ENCODE results near the gene HYKK. TPM values are rescaled to one million over a fixed set of nuclear protein-coding genes. Genes with fewer than 3 reads are reported as not detected.
"Not testable (repeated sequence)": the region's sequence is repeated elsewhere in the genome, so short reads cannot be mapped to it uniquely, and the experiment has no call there.

The HYKK gene
- total and polyA plus RNA-seq, 7 experiments from 2014 or later, result 1.4 to 10.1 (median 6.2) TPM

DNA sequence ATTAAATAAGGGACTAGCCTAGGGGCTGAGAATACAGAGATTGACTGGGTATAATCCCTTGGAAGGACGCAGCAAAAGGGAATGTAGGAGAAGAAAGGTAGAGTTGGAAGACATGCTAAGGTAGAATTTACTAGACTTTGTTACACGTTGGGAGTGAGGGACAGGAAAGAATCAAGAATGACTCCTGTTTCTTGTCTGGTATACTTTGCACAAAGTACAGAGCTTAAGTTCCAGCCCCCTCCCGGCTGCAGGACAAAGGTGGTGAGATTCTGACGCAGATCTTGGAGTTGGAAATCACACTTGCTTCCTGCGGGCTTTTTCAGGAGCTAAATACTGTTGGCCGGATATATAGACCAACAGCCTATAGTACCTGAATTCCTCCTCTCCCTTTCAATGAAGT, 895 bp downstream of the HYKK start:
- H3K27ac ChIP-seq (ENCODE audit: low read depth, low read length), result peak overlapping the region; percentile 53
- Mint-ChIP-seq H3K9me3 (peaks cover 0 to 2% (median 0%) of the 10 kb centered on the region in 11 donors), H3K4me3 (peak overlapping the region; percentile 84 to 99 (median 93)), H3K36me3 (peaks cover 0 to under 1% (median 0%) of the 10 kb centered on the region in 5 donors), H3K27me3 (peaks cover 0 to 16% (median 0%) of the 10 kb centered on the region in 5 donors), H3K4me1 (peaks cover 9 to 44% (median 31%) of the 10 kb centered on the region in 7 donors), H3K27ac (peak overlapping the region in 8 of 9 donors; percentile 54 to 86 (median 72))
- H3K4me1 ChIP-seq (ENCODE audit: control insufficient read depth in 2 of 2, insufficient read depth in 2 of 2, low read length in 2 of 2), result peaks cover 0 to 12% of the 10 kb centered on the region in 2 donors
- H3K9me3 ChIP-seq (ENCODE audit: control insufficient read depth in 2 of 3, low read length in 3 of 3), result no peaks in the 10 kb centered on the region
- H3K36me3 ChIP-seq (ENCODE audit: control insufficient read depth in 2 of 3, insufficient read depth in 3 of 3, low read length in 3 of 3), result no peaks in the 10 kb centered on the region
- no peaks in the 10 kb centered on the region for H3K27me3 ChIP-seq (ENCODE audit: control insufficient read depth in 2 of 2, insufficient read depth in 2 of 2, low read length in 2 of 2)
- ChIA-PET CTCF (no interaction called here), POLR2A (interaction anchor here (0.7 to 3.4 kb wide), 3 partner anchors 32 to 251 kb away, joined by 3 to 20 read pairs (median 8); partner anchors contain the start of genes IREB2 and PSMA4)
- ATAC-seq, result no peak
- DNase-seq, result no peak
- intact Hi-C loops (cut with micrococcal nuclease), result no loop called here
- peak overlapping the region; percentile 70 for H3K4me3 ChIP-seq (ENCODE audit: low read length)

DNA sequence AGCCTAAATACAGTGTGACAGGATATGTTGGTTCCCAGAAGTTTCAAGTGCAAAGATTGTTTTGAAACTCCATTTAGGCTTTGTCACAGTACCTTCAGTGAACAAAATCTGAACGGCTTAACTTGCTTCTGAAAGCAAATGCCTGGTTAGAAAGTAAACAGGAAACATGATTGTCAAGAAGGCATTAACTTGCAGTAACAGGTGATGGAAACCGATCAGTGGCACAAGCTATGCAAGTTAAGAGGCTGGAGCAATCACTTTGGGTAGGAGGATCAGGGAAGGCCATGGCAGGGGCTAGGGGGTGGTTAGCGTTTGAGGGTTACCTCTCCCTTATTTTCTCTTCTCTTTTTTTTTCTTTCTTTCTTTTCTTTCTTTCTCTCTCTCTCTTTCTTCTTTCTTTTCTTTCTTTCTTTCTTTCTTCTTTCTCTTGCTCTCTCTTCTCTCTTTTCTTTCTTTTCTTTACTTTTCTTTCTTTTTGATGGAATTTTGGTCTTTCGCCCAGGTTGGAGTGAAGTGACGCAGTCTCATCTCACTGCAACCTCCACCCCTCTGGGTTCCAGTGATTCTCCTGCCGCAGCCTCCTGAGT, 2.4 kb downstream of the HYKK start:
- peaks cover 0 to 16% (median 0%) of the 10 kb centered on the region in 5 donors for H3K27me3 Mint-ChIP-seq
- POLR2A ChIA-PET, result interaction anchor here (0.9 to 3.4 kb wide), 3 partner anchors 30 to 72 kb away, joined by 3 to 20 read pairs (median 8); partner anchors contain the start of genes IREB2 and PSMA4
- H3K27me3 ChIP-seq (ENCODE audit: control insufficient read depth in 2 of 2, insufficient read depth in 2 of 2, low read length in 2 of 2), result no peaks in the 10 kb centered on the region
- ATAC-seq, result no peak
- peak in 5 of 9 donors; percentile 6 to 27 (median 17) for DNase-seq
- H3K9me3 ChIP-seq (ENCODE audit: control insufficient read depth in 2 of 3, low read length in 3 of 3), result no peaks in the 10 kb centered on the region
- no peaks in the 10 kb centered on the region for H3K36me3 ChIP-seq (ENCODE audit: control insufficient read depth in 2 of 3, insufficient read depth in 3 of 3, low read length in 3 of 3)
- H3K27ac ChIP-seq (ENCODE audit: low read depth, low read length), result peak overlapping the region; percentile 11
- peaks cover 0 to 12% of the 10 kb centered on the region in 2 donors for H3K4me1 ChIP-seq (ENCODE audit: control insufficient read depth in 2 of 2, insufficient read depth in 2 of 2, low read length in 2 of 2)
- H3K36me3 Mint-ChIP-seq, result peaks cover 0 to 4% (median 0%) of the 10 kb centered on the region in 5 donors
- intact Hi-C loops (cut with micrococcal nuclease), result no loop called here
- H3K9me3 Mint-ChIP-seq, result no peaks in the 10 kb centered on the region
- CTCF ChIA-PET, result interaction anchor here (0.6 kb wide), 1 partner anchor 9 kb away, joined by 3 read pairs; no protein-coding TSS in a partner anchor
- no peak overlapping the region for H3K4me3 ChIP-seq (ENCODE audit: low read length)
- peak overlapping the region in 8 of 9 donors; percentile 48 to 84 (median 59) for H3K27ac Mint-ChIP-seq
- peak overlapping the region in 9 of 10 donors; percentile 14 to 76 (median 60) for H3K4me3 Mint-ChIP-seq
- H3K4me1 Mint-ChIP-seq, result peaks cover 9 to 44% (median 31%) of the 10 kb centered on the region in 7 donors

DNA sequence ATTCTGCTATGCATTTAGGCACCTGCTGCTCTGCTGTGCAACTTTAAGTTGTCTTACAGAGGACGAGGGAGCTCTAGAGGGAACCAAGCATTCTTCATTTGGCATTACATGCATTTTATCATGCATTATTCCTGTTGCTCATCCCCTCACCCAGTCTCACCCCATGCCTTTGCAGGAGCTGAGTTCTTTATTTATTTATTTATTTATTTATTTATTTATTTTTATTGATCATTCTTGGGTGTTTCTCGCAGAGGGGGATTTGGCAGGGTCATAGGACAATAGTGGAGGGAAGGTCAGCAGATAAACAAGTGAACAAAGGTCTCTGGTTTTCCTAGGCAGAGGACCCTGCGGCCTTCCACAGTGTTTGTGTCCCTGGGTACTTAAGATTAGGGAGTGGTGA, 12.7 kb downstream of the HYKK start:
- H3K27me3 ChIP-seq (ENCODE audit: control insufficient read depth in 2 of 2, insufficient read depth in 2 of 2, low read length in 2 of 2); H3K27ac Mint-ChIP-seq; ATAC-seq; H3K9me3 Mint-ChIP-seq; H3K36me3 ChIP-seq (ENCODE audit: control insufficient read depth in 2 of 3, insufficient read depth in 3 of 3, low read length in 3 of 3); DNase-seq; intact Hi-C loops (cut with micrococcal nuclease); POLR2A ChIA-PET; H3K4me1 Mint-ChIP-seq; CTCF ChIA-PET; H3K27ac ChIP-seq (ENCODE audit: low read depth, low read length); H3K4me3 ChIP-seq (ENCODE audit: low read length); H3K4me3 Mint-ChIP-seq; H3K27me3 Mint-ChIP-seq; H3K9me3 ChIP-seq (ENCODE audit: control insufficient read depth in 2 of 3, low read length in 3 of 3); H3K4me1 ChIP-seq (ENCODE audit: control insufficient read depth in 2 of 2, insufficient read depth in 2 of 2, low read length in 2 of 2): not testable (repeated sequence)
- H3K36me3 Mint-ChIP-seq, result peaks cover 0 to 42% (median 15%) of the 10 kb centered on the region in 5 donors

DNA sequence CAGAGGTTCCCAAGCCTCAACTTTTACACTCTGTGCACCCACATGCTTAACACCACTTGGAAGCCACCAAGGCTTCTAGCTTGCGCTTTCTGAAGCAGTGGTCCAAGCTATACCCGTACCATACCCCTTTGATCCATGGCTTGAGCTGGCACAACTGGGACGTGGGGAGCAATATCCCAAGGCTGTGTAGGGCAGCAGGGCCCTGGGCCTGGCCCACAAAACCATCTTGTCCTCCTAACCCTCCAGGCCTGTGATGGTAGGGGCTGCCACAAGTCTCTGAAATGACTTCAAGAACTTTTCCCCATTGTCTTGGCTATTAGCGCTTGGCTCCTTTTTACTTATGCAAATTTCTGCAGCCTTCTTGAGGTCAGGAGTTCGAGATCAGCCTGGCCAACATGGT, 16.9 kb downstream of the HYKK start:
- no peaks in the 10 kb centered on the region for H3K4me1 ChIP-seq (ENCODE audit: control insufficient read depth in 2 of 2, insufficient read depth in 2 of 2, low read length in 2 of 2)
- intact Hi-C loops (cut with micrococcal nuclease), result no loop called here
- no peak overlapping the region for H3K4me3 ChIP-seq (ENCODE audit: low read length)
- Mint-ChIP-seq H3K4me3 (no peak overlapping the region), H3K4me1 (no peaks in the 10 kb centered on the region), H3K9me3 (peaks cover 0 to 4% (median 0%) of the 10 kb centered on the region in 11 donors), H3K36me3 (peaks cover 0 to 40% (median 5%) of the 10 kb centered on the region in 5 donors), H3K27me3 (peaks cover 0 to 2% (median 0%) of the 10 kb centered on the region in 5 donors), H3K27ac (no peak overlapping the region)
- ATAC-seq, result no peak
- no peak for DNase-seq
- no peak overlapping the region for H3K27ac ChIP-seq (ENCODE audit: low read depth, low read length)
- ChIA-PET CTCF (no interaction called here), POLR2A (no interaction called here)
- no peaks in the 10 kb centered on the region for H3K9me3 ChIP-seq (ENCODE audit: control insufficient read depth in 2 of 3, low read length in 3 of 3)
- H3K36me3 ChIP-seq (ENCODE audit: control insufficient read depth in 2 of 3, insufficient read depth in 3 of 3, low read length in 3 of 3), result no peaks in the 10 kb centered on the region
- no peaks in the 10 kb centered on the region for H3K27me3 ChIP-seq (ENCODE audit: control insufficient read depth in 2 of 2, insufficient read depth in 2 of 2, low read length in 2 of 2)

DNA sequence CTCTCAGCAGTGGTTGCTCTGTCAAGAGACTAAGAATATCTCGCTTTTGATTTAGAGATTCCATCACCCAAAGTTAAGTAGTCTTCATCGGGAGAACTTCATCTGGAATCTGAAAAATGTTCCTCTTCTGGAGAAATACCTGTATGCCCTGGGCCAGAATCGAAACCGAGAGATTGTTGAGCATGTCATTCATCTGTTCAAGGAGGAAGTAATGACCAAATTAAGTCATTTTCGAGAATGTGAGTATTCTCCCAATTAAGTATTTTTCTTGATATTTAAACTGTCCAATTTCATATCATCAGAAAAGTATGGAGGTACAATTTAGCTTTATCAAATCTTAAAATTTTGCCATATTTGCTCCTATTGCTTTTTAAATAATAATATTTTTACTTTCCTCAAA, 19.9 kb downstream of the HYKK start:
- Mint-ChIP-seq H3K27ac (no peak overlapping the region), H3K4me3 (no peak overlapping the region), H3K4me1 (no peaks in the 10 kb centered on the region), H3K36me3 (peaks cover 0 to 36% (median 5%) of the 10 kb centered on the region in 5 donors), H3K9me3 (peaks cover 0 to 4% (median 0%) of the 10 kb centered on the region in 11 donors), H3K27me3 (peaks cover 0 to 2% (median 0%) of the 10 kb centered on the region in 5 donors)
- no peaks in the 10 kb centered on the region for H3K4me1 ChIP-seq (ENCODE audit: control insufficient read depth in 2 of 2, insufficient read depth in 2 of 2, low read length in 2 of 2)
- no peak overlapping the region for H3K4me3 ChIP-seq (ENCODE audit: low read length)
- no peak overlapping the region for H3K27ac ChIP-seq (ENCODE audit: low read depth, low read length)
- CTCF ChIA-PET, result no interaction called here
- ATAC-seq (no peak), DNase-seq (no peak)
- H3K36me3 ChIP-seq (ENCODE audit: control insufficient read depth in 2 of 3, insufficient read depth in 3 of 3, low read length in 3 of 3), result no peaks in the 10 kb centered on the region
- no peaks in the 10 kb centered on the region for H3K27me3 ChIP-seq (ENCODE audit: control insufficient read depth in 2 of 2, insufficient read depth in 2 of 2, low read length in 2 of 2)
- POLR2A ChIA-PET, result interaction anchor here (1.0 kb wide), 1 partner anchor 14 kb away, joined by 3 read pairs; no protein-coding TSS in a partner anchor
- H3K9me3 ChIP-seq (ENCODE audit: control insufficient read depth in 2 of 3, low read length in 3 of 3), result no peaks in the 10 kb centered on the region
- intact Hi-C loops (cut with micrococcal nuclease), result no loop called here

DNA sequence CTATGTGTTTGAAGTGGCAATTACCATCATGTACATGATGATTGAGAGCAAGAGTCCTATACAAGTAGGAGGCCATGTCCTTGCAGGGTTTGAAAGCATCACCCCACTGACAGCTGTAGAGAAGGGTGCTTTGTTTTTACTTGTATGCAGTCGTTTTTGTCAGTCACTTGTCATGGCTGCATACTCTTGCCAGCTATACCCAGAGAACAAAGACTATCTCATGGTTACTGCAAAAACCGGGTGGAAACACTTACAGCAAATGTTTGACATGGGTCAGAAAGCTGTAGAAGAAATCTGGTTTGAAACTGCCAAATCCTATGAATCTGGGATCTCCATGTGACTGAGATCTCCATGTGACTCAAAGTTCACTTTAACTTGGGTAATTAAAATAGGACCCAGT, 26.0 kb downstream of the HYKK start:
- H3K4me1 ChIP-seq (ENCODE audit: control insufficient read depth in 2 of 2, insufficient read depth in 2 of 2, low read length in 2 of 2), result no peaks in the 10 kb centered on the region
- no peaks in the 10 kb centered on the region for H3K9me3 Mint-ChIP-seq
- no peaks in the 10 kb centered on the region for H3K9me3 ChIP-seq (ENCODE audit: control insufficient read depth in 2 of 3, low read length in 3 of 3)
- no peak overlapping the region for H3K27ac Mint-ChIP-seq
- CTCF ChIA-PET, result no interaction called here
- ATAC-seq, result no peak
- H3K27ac ChIP-seq (ENCODE audit: low read depth, low read length), result no peak overlapping the region
- peaks cover 0 to 10% (median 0%) of the 10 kb centered on the region in 5 donors for H3K36me3 Mint-ChIP-seq
- H3K4me3 Mint-ChIP-seq, result no peak overlapping the region
- POLR2A ChIA-PET, result no interaction called here
- intact Hi-C loops (cut with micrococcal nuclease), result no loop called here
- H3K27me3 ChIP-seq (ENCODE audit: control insufficient read depth in 2 of 2, insufficient read depth in 2 of 2, low read length in 2 of 2), result no peaks in the 10 kb centered on the region
- no peak overlapping the region for H3K4me3 ChIP-seq (ENCODE audit: low read length)
- no peaks in the 10 kb centered on the region for H3K36me3 ChIP-seq (ENCODE audit: control insufficient read depth in 2 of 3, insufficient read depth in 3 of 3, low read length in 3 of 3)
- DNase-seq, result no peak
- H3K27me3 Mint-ChIP-seq, result no peaks in the 10 kb centered on the region
- no peaks in the 10 kb centered on the region for H3K4me1 Mint-ChIP-seq

DNA sequence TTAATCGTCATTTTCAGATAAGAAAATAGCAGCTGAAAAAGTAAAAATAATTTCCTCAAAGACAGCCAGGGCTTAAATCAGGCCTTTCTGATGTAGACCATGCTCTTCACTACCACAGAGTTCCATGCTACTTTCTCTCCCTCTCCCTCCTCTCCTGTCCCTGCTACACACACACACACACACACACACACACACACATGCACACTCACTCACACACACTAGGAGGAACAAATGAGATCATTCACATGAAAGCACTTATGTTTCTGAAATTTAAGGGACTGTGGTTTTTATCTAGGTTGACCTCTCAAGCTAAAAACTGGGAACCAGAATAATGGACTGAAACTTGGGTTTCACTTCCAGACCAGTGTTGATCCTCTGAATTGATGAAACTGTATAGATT, 28.8 kb downstream of the HYKK start:
- Histone ChIP-seq H3K4me3 (ENCODE audit: low read length) (no peak overlapping the region), H3K9me3 (ENCODE audit: control insufficient read depth in 2 of 3, low read length in 3 of 3) (no peaks in the 10 kb centered on the region), H3K27me3 (ENCODE audit: control insufficient read depth in 2 of 2, insufficient read depth in 2 of 2, low read length in 2 of 2) (no peaks in the 10 kb centered on the region), H3K36me3 (ENCODE audit: control insufficient read depth in 2 of 3, insufficient read depth in 3 of 3, low read length in 3 of 3) (peaks cover 0 to 7% (median 0%) of the 10 kb centered on the region in 3 experiments), H3K27ac (ENCODE audit: low read depth, low read length) (no peak overlapping the region), H3K4me1 (ENCODE audit: control insufficient read depth in 2 of 2, insufficient read depth in 2 of 2, low read length in 2 of 2) (peaks cover 0 to 3% of the 10 kb centered on the region in 2 donors)
- no peak for DNase-seq
- ChIA-PET POLR2A (no interaction called here), CTCF (no interaction called here)
- Mint-ChIP-seq H3K9me3 (peaks cover 0 to 11% (median 0%) of the 10 kb centered on the region in 11 donors), H3K36me3 (peaks cover 0 to 9% (median 4%) of the 10 kb centered on the region in 5 donors), H3K4me3 (no peak overlapping the region), H3K27ac (peak overlapping the region in 1 of 9 donors; percentile 33), H3K4me1 (peaks cover 2 to 16% (median 8%) of the 10 kb centered on the region in 7 donors), H3K27me3 (peaks cover 0 to 4% (median 0%) of the 10 kb centered on the region in 5 donors)
- intact Hi-C loops (cut with micrococcal nuclease), result no loop called here
- no peak for ATAC-seq
